Panc1 (cell line): ENCODE results near the gene XYLT1. TPM values are rescaled to one million over a fixed set of nuclear protein-coding genes. Genes with fewer than 3 reads are reported as not detected.

ENCODE experiments used
- ATAC-seq: fragments of 200-7000 bp; cut with Tn5 transposase; 2 replicates; pipeline ENCODE4 v1.9.1; 2020; ENCODE audit warnings: mild to moderate bottlenecking, moderate library complexity
- BruUV-seq: library from RNA; stranded (reverse); fragments of 400-500 nt; replicated peaks from 2 replicates; lab custom pipeline; 2021; lab: Mats Ljungman, UMichigan
- CTCF ChIA-PET: fragments of 300-600 bp; sonication (Branson Sonifier 250); formaldehyde crosslinking; loops from one replicate; lab custom pipeline; 2022; ENCODE audit warnings: antibody characterized with exemption; lab: Charles Lee
- POLR2A ChIA-PET: fragments of 300-600 bp; sonication (Branson Sonifier 250); formaldehyde crosslinking; loops from one replicate; lab custom pipeline; 2022; ENCODE audit warnings: antibody characterized with exemption; lab: Charles Lee
- DNase-seq: peaks from one replicate; pipeline ENCODE4 v3.0.0-alpha.2; 2010; ENCODE audit warnings: low read depth, low spot score
- H3K27ac ChIP-seq: 2 replicates; pipeline ENCODE4 v1.5.1; 2011; ENCODE audit warnings: mild to moderate bottlenecking, low read length, inconsistent platforms
- H3K27me3 ChIP-seq: fragments of 200-500 bp; sonication (Bioruptor generic); 2 replicates; pipeline ENCODE4 v1.6.0; 2014; ENCODE audit warnings: low read length, inconsistent platforms; ENCODE audit not compliant: control insufficient read depth, insufficient read depth
- H3K36me3 ChIP-seq: fragments of 200-500 bp; sonication (Bioruptor generic); 2 replicates; pipeline ENCODE4 v1.5.1; 2014; ENCODE audit warnings: inconsistent platforms, mild to moderate bottlenecking, low read length, moderate library complexity; ENCODE audit not compliant: control insufficient read depth, insufficient read depth
- H3K4me1 ChIP-seq: 2 replicates; pipeline ENCODE4 v1.5.1; 2011; ENCODE audit warnings: inconsistent platforms, mild to moderate bottlenecking, low read length, moderate library complexity; ENCODE audit not compliant: control insufficient read depth, insufficient read depth
- H3K4me3 ChIP-seq, 2 experiments: 2 replicates each; pipeline ENCODE4 v1.5.1; 2011 to 2012; ENCODE audit warnings: low read depth in 2 of 2, low read length in 2 of 2, mild to moderate bottlenecking in 2 of 2, inconsistent platforms in 1 of 2, moderate library complexity in 1 of 2
- H3K9me3 ChIP-seq: fragments of 200-500 bp; sonication (Bioruptor generic); 2 replicates; pipeline ENCODE4 v1.5.1; 2014; ENCODE audit warnings: low read depth, mild to moderate bottlenecking, inconsistent platforms, low read length, moderate library complexity; ENCODE audit not compliant: control insufficient read depth, insufficient read depth
- POLR2AphosphoS5 ChIP-seq: IDR thresholded peaks from 2 replicates; pipeline ENCODE4 v1.6.1; 2012; ENCODE audit warnings: mild to moderate bottlenecking, low read depth, low read length, moderate library complexity
- SIN3A ChIP-seq: IDR thresholded peaks from 2 replicates; pipeline ENCODE4 v1.6.1; 2012; ENCODE audit warnings: low read depth, mild to moderate bottlenecking, low read length, moderate library complexity, borderline replicate concordance; ENCODE audit not compliant: insufficient read depth
- TCF7L2 ChIP-seq: IDR thresholded peaks from 2 replicates; pipeline ENCODE4 v1.6.1; 2011; ENCODE audit warnings: mild to moderate bottlenecking, low read depth, low read length, inconsistent platforms
- in situ Hi-C: cut with HindIII; loops from 2 replicates; pipeline ENCODE4 v1.10.0; 2016; ENCODE audit warnings: low sequenced_read_pairs, low pct_unique_long_range_greater_than_20kb
- intact Hi-C: fragments of 100-400 bp; cut with micrococcal nuclease; formaldehyde crosslinking; loops from one replicate; pipeline ENCODE4 v1.10.0; 2022; ENCODE audit not compliant: unreplicated experiment
- total RNA-seq: library from RNA; stranded (reverse); gene quantifications from one replicate; pipeline ENCODE4 v1.2.1, GENCODE V29; 2021; ENCODE audit not compliant: unreplicated experiment
- TF ChIP-seq, protein P1 (sequence below): fragments of 450-650 bp; IDR thresholded peaks from 2 replicates; pipeline ENCODE4 v1.5.1; 2017; ENCODE audit warnings: mild to moderate bottlenecking
- TF ChIP-seq, protein P2 (sequence below), 2 experiments: IDR thresholded peaks; 2 replicates each; pipeline ENCODE4 v1.6.1; 2011 to 2012; ENCODE audit warnings: low read depth in 2 of 2, control low read depth in 1 of 2, low read length in 1 of 2, mild to moderate bottlenecking in 1 of 2, moderate library complexity in 1 of 2; ENCODE audit not compliant: insufficient read depth in 1 of 2

Gene XYLT1
- total RNA-seq, 1 experiment from 2014 or later = 0.62 TPM

DNA sequence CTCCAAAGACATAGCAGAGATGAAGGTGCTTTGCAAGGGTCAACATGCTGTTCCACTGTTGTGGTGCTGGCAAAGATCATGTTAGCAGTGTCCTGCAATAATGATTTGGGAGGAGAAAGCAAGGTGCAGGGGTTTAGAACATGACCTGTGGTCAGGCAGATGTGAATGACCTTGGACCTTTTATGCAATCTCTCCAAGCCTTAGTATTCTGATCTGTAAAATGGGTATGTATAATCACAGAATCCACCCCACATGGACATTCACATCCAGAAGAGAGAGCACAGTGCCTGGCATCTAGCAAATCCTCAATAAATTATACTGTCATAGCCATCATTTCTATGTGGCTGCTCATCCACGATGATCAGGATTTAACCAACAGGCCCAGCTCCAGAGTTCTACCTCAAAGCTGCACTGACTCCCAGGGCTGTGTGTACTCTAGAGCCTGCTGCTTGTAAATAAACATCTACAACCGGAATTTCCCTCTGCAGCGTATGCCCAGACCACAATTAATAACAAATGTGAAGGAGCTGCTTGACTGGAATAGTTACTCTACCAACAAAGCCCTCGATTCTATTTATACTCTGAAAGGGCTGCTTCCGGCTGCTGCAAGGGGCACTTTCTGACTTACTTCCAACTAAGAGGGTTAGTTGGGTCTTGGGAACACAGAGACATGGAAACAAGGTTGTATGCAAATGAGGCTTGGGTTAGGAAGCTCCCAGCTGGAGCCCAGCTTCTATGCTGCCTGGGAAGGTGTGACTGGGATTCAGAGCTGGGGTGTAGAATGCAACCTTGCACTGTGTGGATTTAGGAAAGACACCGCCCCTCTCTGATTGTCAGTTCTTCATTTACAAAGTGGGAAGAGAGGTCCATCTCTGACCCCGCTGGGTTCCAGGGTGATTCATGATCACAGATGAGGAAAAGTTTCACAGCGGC, 265.2 kb downstream of the XYLT1 start:
- no peak overlapping the region for H3K4me3 ChIP-seq
- no peaks in the 10 kb centered on the region for H3K9me3 ChIP-seq
- no peaks in the 10 kb centered on the region for H3K4me1 ChIP-seq
- intact Hi-C loops = no loop called here
- H3K36me3 ChIP-seq = no peaks in the 10 kb centered on the region
- BruUV-seq = no TSS peak
- peaks cover 5% of the 10 kb centered on the region; the same call in 1 of the 2 replicates for H3K27me3 ChIP-seq
- CTCF ChIA-PET = interaction anchor here (0.6 kb wide), 1 partner anchor 373 kb away, joined by 4 read pairs; no protein-coding TSS in a partner anchor
- POLR2A ChIA-PET = no interaction called here
- in situ Hi-C loops = no loop called here
- TF ChIP-seq, protein P1, sequence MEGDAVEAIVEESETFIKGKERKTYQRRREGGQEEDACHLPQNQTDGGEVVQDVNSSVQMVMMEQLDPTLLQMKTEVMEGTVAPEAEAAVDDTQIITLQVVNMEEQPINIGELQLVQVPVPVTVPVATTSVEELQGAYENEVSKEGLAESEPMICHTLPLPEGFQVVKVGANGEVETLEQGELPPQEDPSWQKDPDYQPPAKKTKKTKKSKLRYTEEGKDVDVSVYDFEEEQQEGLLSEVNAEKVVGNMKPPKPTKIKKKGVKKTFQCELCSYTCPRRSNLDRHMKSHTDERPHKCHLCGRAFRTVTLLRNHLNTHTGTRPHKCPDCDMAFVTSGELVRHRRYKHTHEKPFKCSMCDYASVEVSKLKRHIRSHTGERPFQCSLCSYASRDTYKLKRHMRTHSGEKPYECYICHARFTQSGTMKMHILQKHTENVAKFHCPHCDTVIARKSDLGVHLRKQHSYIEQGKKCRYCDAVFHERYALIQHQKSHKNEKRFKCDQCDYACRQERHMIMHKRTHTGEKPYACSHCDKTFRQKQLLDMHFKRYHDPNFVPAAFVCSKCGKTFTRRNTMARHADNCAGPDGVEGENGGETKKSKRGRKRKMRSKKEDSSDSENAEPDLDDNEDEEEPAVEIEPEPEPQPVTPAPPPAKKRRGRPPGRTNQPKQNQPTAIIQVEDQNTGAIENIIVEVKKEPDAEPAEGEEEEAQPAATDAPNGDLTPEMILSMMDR = no peak
- TF ChIP-seq TCF7L2 = no peak
- TF ChIP-seq POLR2AphosphoS5 = no peak
- no peak for TF ChIP-seq SIN3A
- TF ChIP-seq, protein P2, sequence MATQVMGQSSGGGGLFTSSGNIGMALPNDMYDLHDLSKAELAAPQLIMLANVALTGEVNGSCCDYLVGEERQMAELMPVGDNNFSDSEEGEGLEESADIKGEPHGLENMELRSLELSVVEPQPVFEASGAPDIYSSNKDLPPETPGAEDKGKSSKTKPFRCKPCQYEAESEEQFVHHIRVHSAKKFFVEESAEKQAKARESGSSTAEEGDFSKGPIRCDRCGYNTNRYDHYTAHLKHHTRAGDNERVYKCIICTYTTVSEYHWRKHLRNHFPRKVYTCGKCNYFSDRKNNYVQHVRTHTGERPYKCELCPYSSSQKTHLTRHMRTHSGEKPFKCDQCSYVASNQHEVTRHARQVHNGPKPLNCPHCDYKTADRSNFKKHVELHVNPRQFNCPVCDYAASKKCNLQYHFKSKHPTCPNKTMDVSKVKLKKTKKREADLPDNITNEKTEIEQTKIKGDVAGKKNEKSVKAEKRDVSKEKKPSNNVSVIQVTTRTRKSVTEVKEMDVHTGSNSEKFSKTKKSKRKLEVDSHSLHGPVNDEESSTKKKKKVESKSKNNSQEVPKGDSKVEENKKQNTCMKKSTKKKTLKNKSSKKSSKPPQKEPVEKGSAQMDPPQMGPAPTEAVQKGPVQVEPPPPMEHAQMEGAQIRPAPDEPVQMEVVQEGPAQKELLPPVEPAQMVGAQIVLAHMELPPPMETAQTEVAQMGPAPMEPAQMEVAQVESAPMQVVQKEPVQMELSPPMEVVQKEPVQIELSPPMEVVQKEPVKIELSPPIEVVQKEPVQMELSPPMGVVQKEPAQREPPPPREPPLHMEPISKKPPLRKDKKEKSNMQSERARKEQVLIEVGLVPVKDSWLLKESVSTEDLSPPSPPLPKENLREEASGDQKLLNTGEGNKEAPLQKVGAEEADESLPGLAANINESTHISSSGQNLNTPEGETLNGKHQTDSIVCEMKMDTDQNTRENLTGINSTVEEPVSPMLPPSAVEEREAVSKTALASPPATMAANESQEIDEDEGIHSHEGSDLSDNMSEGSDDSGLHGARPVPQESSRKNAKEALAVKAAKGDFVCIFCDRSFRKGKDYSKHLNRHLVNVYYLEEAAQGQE (IDR thresholded peaks at IDR 0.05; ENCODE audit: insufficient read depth in 1 of 2, low read depth in 2 of 2, low read length in 1 of 2) = no peak
- ATAC-seq (no peak), DNase-seq (no peak)
- no peak overlapping the region for H3K27ac ChIP-seq

DNA sequence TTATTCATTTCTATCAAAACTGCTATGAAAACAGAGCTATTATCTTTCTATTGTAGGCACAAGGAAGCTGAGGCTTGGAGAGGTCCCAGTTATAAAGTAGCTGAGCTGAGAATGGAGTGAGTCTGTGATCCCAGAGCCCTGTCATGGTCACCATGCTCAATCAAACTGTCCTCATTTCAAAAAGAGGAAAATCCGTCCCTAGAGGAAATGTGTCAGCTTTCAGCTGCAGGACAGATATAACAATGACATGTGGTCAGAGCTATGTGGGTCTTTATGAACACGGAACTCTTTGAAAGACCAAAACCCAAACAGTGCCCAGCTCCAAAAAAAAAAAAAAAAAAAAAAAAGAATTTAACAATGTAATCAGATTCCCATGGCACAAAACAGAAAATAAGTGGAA, 266.1 kb downstream of the XYLT1 start:
- Histone ChIP-seq H3K27ac (no peak overlapping the region), H3K36me3 (no peaks in the 10 kb centered on the region), H3K4me3 (no peak overlapping the region), H3K4me1 (no peaks in the 10 kb centered on the region), H3K9me3 (no peaks in the 10 kb centered on the region), H3K27me3 (peaks cover 4% of the 10 kb centered on the region; the same call in 1 of the 2 replicates)
- CTCF ChIA-PET = interaction anchor here (0.6 kb wide), 1 partner anchor 374 kb away, joined by 4 read pairs; no protein-coding TSS in a partner anchor
- intact Hi-C loops (no loop called here), in situ Hi-C loops (no loop called here)
- ATAC-seq (no peak), DNase-seq (no peak)
- POLR2A ChIA-PET = no interaction called here
- TF ChIP-seq SIN3A (no peak), POLR2AphosphoS5 (no peak), TCF7L2 (no peak)
- TF ChIP-seq, protein P1 = no peak
- TF ChIP-seq, protein P2 (IDR thresholded peaks at IDR 0.05; ENCODE audit: insufficient read depth in 1 of 2, low read depth in 2 of 2, low read length in 1 of 2) = no peak
- no TSS peak for BruUV-seq
